Stimulated activated CD4-positive, alpha-beta T cell treated with anti-CD3 and anti-CD28 coated beads, Interleukin-15, amount 100 ng/mL, for 1 hour (primary cell): ENCODE data around the gene MPC2.
"Not testable (repeated sequence)": the region's sequence is repeated elsewhere in the genome, so short reads cannot be mapped to it uniquely, and the experiment has no call there.

Experiments used
- DNase-seq, 2 donors: peaks; one replicate each; pipeline ENCODE4 v3.0.0-alpha.2; 2020; ENCODE audit warnings: low read depth in 1 of 2, low spot score in 1 of 2

MPC2 gene

GRCh38 chr1:167909691-167910180 lies 27.1 kb downstream of the MPC2 start:
- DNase-seq, result no peak

- no peak for DNase-seq
Measured at GRCh38 chr1:167905671-167906070, 31.2 kb downstream of the MPC2 start.

GRCh38 chr1:167905182-167905581 lies 31.7 kb downstream of the MPC2 start:
- DNase-seq, result no peak

GRCh38 chr1:167904652-167905130 lies 32.2 kb downstream of the MPC2 start:
- no peak for DNase-seq

- DNase-seq, result no peak
Measured at GRCh38 chr1:167900907-167901306, 36.0 kb downstream of the MPC2 start.

- DNase-seq, result no peak
Measured at GRCh38 chr1:167899253-167899681, 37.6 kb downstream of the MPC2 start.

GRCh38 chr1:167898578-167899222 lies 38.2 kb downstream of the MPC2 start:
- DNase-seq, result no peak

GRCh38 chr1:167893798-167894197 lies 43.1 kb downstream of the MPC2 start:
- no peak for DNase-seq

- no peak for DNase-seq
Measured at GRCh38 chr1:167890400-167890799, 46.5 kb downstream of the MPC2 start.

GRCh38 chr1:167887187-167887586 lies 49.7 kb downstream of the MPC2 start:
- not testable (repeated sequence) for DNase-seq

- DNase-seq, result no peak
Measured at GRCh38 chr1:167882376-167882775, 54.5 kb downstream of the MPC2 start.

- no peak for DNase-seq
Measured at GRCh38 chr1:167881786-167882185, 55.1 kb downstream of the MPC2 start.

- DNase-seq, result no peak
Measured at GRCh38 chr1:167881069-167881468, 55.8 kb downstream of the MPC2 start.

- no peak for DNase-seq
Measured at GRCh38 chr1:167880580-167881021, 56.3 kb downstream of the MPC2 start.

GRCh38 chr1:167879508-167879907 lies 57.4 kb downstream of the MPC2 start:
- no peak for DNase-seq

- DNase-seq, result no peak
Measured at GRCh38 chr1:167878372-167879160, 58.3 kb downstream of the MPC2 start.

- no peak for DNase-seq
Measured at GRCh38 chr1:167876597-167877175, 60.2 kb downstream of the MPC2 start.

- DNase-seq, result no peak
Measured at GRCh38 chr1:167871331-167871730, 65.5 kb downstream of the MPC2 start.

GRCh38 chr1:167869157-167870001 lies 67.5 kb downstream of the MPC2 start:
- DNase-seq, result not testable (repeated sequence)

- not testable (repeated sequence) for DNase-seq
Measured at GRCh38 chr1:167866739-167867414, 70.0 kb downstream of the MPC2 start.
